ENCODE measurements around the gene INSRR.

The INSRR gene

DNA sequence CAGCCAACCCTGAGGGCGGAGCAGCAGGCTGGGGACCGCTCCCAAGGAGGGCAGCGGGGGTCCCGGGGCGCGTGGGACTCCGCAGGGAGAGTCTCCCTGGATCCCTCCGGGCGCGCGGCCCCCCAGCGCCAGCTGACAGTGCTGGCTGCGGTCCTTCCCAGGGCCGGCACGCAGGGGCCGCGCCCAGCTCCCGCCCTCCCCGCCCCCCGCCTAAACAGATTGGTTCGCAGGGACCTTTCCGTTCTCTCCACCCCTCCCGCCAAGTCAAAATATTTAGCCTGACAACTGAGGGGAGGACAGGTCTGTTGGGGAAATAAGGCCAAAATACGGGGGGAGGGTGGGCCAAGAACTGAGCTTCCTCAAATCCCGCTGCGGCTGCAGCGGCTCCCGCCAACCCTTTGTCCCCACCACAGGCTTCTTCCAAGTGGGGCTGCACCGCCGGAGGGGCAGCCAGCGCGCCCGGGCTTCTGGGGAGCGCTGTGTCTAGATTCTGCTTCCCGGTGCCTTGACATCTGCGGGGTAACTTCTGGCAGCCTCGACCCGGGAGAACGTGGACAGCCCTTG lies at the start of gene INSRR:
INSRR (minus strand) TSS at position 159 of the 564 bp plus-strand sequence. CDS start 496 bp downstream, outside the sequence.
- H3K27ac Mint-ChIP-seq, result no peak within 1 kb of the TSS
- no peaks in the 10 kb centered on the region for H3K36me3 Mint-ChIP-seq (ENCODE audit: low read depth)
- H3K9me3 Mint-ChIP-seq, result no peaks in the 10 kb centered on the region
- H3K4me1 Mint-ChIP-seq (ENCODE audit: low read depth), result peaks cover 42% of the 10 kb centered on the region
- peaks cover 51% of the 10 kb centered on the region for H3K27me3 Mint-ChIP-seq
- H3K4me3 Mint-ChIP-seq, result peak within 1 kb of the TSS; percentile 80

DNA sequence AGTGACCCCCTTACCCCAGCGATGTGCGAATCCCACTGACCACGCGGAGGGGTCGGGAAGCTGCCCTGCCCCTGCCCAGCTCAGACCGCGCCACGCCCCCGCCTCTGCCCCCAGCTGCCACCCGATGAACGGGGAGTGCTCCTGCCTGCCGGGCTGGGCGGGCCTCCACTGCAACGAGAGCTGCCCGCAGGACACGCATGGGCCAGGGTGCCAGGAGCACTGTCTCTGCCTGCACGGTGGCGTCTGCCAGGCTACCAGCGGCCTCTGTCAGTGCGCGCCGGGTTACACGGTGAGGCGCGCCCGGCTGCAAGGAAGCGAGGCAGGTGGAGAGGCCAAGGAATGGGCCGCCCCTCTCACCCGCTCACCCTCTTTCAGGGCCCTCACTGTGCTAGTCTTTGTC lies 49.6 kb upstream of the INSRR start:
- H3K9me3 Mint-ChIP-seq, result no peaks in the 10 kb centered on the region
- no peak overlapping the region for H3K4me3 Mint-ChIP-seq
- H3K27me3 Mint-ChIP-seq, result peaks cover 15% of the 10 kb centered on the region
- H3K4me1 Mint-ChIP-seq (ENCODE audit: low read depth), result no peaks in the 10 kb centered on the region
- no peaks in the 10 kb centered on the region for H3K36me3 Mint-ChIP-seq (ENCODE audit: low read depth)
- H3K27ac Mint-ChIP-seq, result no peak overlapping the region

DNA sequence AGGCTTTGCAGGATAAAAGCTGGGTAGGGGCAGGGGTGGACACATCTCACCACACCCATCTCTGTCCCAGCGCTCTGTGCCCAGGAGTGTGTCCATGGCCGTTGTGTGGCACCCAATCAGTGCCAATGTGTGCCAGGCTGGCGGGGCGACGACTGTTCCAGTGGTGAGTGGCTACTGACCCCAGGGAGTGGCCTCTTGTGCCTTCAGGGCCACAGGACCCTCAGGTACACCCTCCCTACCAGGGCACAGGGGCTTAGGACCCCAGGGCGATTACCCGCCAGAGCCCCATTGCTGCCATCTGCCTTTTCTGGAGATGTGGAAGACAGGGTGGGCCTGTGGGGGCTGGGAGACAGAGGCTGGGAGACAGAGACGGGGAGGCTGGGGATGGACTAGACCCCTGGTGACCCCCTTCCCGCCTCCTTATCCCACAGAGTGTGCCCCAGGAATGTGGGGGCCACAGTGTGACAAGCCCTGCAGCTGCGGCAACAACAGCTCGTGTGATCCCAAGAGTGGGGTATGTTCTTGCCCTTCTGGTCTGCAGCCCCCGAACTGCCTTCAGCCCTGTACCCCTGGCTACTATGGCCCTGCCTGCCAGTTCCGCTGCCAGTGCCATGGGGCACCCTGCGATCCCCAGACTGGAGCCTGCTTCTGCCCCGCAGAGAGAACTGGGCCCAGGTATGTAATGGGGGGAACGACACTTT lies 47.4 kb upstream of the INSRR start:
- Mint-ChIP-seq H3K4me1 (ENCODE audit: low read depth) (no peaks in the 10 kb centered on the region), H3K9me3 (no peaks in the 10 kb centered on the region), H3K27me3 (peaks cover 15% of the 10 kb centered on the region), H3K36me3 (ENCODE audit: low read depth) (no peaks in the 10 kb centered on the region), H3K27ac (no peak overlapping the region), H3K4me3 (no peak overlapping the region)

DNA sequence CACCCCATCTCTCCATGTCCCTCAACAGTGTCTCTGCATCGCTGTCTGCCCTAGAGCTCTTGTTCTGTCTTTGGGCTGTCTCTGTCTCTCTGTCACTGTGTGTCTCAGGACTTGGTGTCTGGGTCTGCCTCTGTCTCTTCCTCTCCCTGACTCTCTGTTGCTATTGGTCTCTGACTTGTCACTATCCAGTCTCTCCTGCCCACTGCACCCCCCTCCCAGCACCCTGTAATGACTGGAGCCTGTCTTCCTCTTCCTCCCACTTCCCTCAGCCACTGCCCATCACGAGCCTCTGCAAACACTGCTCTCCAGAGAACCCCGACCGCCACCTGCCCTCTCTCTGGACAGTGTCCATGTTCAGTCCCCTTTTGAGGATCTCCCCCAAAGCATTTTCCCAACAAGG lies 46.7 kb upstream of the INSRR start:
- Mint-ChIP-seq H3K4me1 (ENCODE audit: low read depth) (no peaks in the 10 kb centered on the region), H3K4me3 (no peak overlapping the region), H3K27ac (no peak overlapping the region)

DNA sequence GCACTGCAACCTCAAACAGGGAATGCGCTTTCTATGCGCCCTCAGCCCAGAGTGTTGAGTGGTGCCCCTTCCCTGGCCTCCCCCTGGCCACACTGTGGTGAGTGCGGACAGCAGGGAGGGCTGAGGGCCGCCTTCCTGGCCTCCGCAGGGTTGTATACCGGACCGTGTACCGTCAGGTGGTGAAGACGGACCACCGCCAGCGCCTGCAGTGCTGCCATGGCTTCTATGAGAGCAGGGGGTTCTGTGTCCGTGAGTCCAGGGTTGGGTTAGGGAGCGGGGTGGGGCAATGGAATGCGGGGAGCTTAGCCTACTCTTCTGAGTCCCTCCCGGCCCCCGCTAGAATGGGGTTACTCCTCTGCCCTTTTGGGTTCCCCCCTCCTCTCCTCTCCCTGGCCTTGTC lies 46.3 kb upstream of the INSRR start:
- H3K4me3 Mint-ChIP-seq, result no peak overlapping the region
- no peaks in the 10 kb centered on the region for H3K9me3 Mint-ChIP-seq
- no peak overlapping the region for H3K27ac Mint-ChIP-seq
- H3K36me3 Mint-ChIP-seq (ENCODE audit: low read depth), result no peaks in the 10 kb centered on the region
- no peaks in the 10 kb centered on the region for H3K4me1 Mint-ChIP-seq (ENCODE audit: low read depth)
- peaks cover 8% of the 10 kb centered on the region for H3K27me3 Mint-ChIP-seq

More for the DNA sequence above, 46.7 kb upstream of the INSRR start:
- no peaks in the 10 kb centered on the region for H3K9me3 Mint-ChIP-seq
- no peaks in the 10 kb centered on the region for H3K36me3 Mint-ChIP-seq (ENCODE audit: low read depth)
- peaks cover 9% of the 10 kb centered on the region for H3K27me3 Mint-ChIP-seq

DNA sequence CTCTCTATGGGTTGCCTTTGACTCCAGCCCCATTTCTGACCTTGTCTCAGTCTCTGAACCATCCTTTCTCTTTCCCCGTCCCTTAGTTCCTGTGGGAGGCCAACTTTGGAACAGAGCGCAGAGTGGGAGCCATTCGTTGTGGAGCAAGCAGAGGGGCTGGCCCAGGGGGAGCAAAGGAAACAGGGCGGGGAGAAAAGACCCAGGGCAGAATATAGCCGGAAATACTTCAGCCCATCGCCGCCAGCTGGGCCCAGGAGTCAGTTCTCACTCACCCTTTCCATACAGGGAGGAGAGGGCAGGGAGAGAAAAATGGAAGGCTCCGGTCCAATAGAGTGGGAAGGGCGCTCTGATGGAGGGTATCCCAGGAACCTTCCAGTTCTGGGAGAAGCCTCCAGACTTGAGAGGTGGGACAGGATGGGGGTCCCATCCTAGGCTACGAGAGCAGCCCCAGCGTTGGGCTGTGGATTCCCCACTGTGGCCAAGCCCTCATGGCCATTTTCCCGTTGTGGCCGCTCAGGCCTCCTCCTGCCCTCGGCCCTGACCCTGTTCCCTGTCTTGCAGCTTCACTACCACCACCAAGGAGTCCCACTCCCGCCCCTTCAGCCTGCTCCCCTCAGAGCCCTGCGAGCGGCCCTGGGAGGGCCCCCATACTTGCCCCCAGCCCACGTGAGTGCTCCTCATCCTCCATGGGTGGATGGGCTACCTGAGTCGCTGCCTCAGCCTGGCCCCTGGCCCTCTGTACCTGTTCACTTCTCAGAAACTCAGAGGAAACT lies 45.5 kb upstream of the INSRR start:
- H3K9me3 Mint-ChIP-seq, result no peaks in the 10 kb centered on the region
- peaks cover 8% of the 10 kb centered on the region for H3K27me3 Mint-ChIP-seq
- no peaks in the 10 kb centered on the region for H3K36me3 Mint-ChIP-seq (ENCODE audit: low read depth)
- H3K4me3 Mint-ChIP-seq, result no peak overlapping the region
- H3K27ac Mint-ChIP-seq, result no peak overlapping the region
- no peaks in the 10 kb centered on the region for H3K4me1 Mint-ChIP-seq (ENCODE audit: low read depth)

DNA sequence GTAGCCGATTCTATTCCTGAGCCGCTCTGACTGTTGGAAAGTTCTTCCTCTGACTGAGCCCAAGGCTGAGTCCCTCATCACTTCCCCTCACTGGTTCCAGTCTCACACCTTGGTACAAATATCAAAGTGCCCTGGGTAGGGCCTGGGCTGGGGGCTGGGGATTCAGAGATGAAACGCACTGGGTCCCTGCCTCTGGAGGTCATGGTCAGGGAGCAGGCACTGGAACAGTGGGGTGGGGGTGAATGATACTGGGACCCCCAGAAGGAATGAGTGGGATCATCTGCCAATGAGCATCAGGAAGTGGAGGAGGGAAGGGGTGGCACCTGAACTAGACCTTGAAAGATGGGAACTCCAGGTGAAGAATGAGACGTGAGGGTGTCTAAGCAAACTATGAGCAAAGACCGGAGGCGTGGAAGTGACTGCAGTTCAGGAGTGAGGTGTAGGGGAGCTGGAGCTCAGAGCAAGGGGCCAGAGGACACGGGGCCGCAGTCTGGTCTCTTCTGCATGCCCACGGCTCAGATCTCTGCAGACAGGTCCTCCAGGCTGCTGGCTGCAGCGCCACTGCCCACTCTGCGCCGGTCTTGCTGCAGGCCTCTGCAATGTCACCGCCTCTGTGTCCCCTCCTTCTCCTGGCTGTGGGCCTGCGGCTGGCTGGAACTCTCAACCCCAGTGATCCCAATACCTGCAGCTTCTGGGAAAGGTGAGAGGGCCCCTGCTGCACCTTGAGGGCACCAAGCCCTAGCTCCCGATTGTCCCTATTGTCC lies 44.6 kb upstream of the INSRR start:
- no peaks in the 10 kb centered on the region for H3K36me3 Mint-ChIP-seq (ENCODE audit: low read depth)
- no peak overlapping the region for H3K4me3 Mint-ChIP-seq
- H3K27me3 Mint-ChIP-seq, result peaks cover 16% of the 10 kb centered on the region
- H3K27ac Mint-ChIP-seq, result no peak overlapping the region
- H3K9me3 Mint-ChIP-seq, result no peaks in the 10 kb centered on the region
- H3K4me1 Mint-ChIP-seq (ENCODE audit: low read depth), result no peaks in the 10 kb centered on the region

DNA sequence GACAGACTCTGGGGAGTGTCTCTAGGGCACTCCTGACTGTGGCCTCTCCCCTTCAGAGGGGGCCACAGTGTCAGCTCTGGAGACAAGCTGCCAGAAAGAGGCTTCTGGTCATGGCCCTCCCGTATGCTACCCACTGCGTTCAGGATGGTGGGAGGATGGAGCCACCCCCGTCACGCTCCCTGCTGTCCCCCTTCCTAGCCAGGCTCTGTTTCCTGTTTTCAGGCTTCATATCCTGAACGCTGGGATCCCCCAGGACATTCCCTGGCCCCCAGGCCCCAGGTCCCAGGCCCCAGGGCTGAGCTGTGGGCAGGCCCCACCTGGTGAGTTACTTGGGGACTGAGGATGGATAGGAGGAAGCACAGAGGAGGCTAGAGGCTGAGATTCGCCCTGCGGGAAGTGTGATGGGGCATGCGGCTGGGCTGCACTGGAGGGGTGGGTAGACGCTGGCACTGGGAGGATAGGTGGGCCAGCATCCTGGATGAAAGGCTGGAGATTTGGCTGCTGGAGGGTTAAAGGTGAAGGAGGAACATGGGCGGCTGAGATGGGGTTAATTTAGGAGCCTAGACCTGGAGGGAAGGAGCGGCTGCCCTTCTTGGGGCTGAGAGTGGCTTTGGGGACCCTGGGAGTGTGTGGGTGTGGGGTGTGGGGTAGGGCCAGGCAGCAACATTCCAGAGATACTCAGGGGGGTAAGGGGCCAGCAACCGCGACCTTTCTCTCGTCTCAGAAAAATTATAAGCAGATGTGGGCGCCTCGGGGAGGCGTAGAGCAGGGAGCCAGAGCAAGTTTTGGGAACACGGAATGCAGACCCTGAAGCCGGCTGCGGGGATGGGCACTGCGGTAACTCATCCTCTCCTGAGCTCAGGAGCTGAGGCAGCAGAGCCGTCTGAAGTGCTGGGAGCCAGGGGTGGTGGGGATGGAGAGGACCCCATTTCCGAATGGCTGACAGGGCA lies 43.3 kb upstream of the INSRR start:
- Mint-ChIP-seq H3K4me3 (no peak overlapping the region), H3K4me1 (ENCODE audit: low read depth) (peaks cover 3% of the 10 kb centered on the region), H3K27me3 (peaks cover 21% of the 10 kb centered on the region), H3K27ac (no peak overlapping the region), H3K36me3 (ENCODE audit: low read depth) (no peaks in the 10 kb centered on the region), H3K9me3 (no peaks in the 10 kb centered on the region)

DNA sequence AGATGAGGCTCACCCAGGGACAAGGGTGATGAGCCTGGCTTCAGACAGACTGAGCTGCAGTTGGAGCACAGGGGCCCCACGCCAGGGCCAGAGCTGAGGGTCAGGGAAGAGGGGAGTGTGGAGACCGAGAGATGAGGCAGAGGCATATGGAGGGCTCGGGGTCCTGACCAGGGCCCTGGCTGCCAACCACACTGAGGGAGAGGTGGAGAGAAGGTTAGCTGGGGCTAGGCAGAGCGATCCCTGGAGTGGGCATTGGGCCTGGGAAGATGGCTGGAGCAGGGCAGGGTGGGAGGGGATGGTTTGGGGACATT lies 42.6 kb upstream of the INSRR start:
- Mint-ChIP-seq H3K4me3 (no peak overlapping the region), H3K4me1 (ENCODE audit: low read depth) (peaks cover 3% of the 10 kb centered on the region), H3K9me3 (no peaks in the 10 kb centered on the region), H3K27me3 (peaks cover 24% of the 10 kb centered on the region), H3K27ac (no peak overlapping the region), H3K36me3 (ENCODE audit: low read depth) (no peaks in the 10 kb centered on the region)

DNA sequence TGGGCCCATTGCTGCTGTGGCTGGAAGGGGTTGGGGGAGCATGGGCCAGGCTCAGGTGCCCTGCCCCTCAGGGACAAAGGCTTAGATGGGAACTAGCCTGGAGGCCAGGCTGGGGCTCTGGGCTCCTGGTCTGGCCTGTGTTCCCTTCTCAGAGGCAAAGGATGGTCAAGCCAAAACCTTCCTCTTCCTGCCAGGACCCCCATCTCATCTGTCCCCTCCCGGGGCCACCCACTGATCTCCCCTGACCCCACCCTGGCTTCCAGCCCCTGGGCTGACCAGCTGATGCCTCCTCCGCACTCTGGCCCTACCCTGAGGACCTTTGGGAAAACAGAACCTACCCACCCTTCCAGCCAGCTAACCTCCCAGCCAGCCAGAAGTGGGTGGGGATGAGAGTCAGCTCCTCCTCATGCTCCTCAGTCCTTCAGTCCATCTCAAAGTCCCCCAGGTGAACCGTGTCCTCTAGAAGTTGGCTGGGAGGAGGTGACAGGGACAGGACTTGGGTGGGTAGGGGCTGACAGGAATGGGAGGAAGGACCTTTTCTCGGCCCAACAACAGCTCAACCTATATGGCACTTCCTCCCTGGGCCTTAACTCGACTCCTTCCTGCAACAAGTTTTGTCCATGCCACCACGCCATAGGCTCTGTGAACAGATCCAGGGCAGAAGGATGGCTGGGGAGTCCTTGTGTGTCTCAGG lies 42.1 kb upstream of the INSRR start:
- Mint-ChIP-seq H3K4me1 (ENCODE audit: low read depth) (peaks cover 3% of the 10 kb centered on the region), H3K4me3 (no peak overlapping the region), H3K27ac (no peak overlapping the region), H3K9me3 (no peaks in the 10 kb centered on the region), H3K27me3 (peaks cover 24% of the 10 kb centered on the region), H3K36me3 (ENCODE audit: low read depth) (no peaks in the 10 kb centered on the region)

DNA sequence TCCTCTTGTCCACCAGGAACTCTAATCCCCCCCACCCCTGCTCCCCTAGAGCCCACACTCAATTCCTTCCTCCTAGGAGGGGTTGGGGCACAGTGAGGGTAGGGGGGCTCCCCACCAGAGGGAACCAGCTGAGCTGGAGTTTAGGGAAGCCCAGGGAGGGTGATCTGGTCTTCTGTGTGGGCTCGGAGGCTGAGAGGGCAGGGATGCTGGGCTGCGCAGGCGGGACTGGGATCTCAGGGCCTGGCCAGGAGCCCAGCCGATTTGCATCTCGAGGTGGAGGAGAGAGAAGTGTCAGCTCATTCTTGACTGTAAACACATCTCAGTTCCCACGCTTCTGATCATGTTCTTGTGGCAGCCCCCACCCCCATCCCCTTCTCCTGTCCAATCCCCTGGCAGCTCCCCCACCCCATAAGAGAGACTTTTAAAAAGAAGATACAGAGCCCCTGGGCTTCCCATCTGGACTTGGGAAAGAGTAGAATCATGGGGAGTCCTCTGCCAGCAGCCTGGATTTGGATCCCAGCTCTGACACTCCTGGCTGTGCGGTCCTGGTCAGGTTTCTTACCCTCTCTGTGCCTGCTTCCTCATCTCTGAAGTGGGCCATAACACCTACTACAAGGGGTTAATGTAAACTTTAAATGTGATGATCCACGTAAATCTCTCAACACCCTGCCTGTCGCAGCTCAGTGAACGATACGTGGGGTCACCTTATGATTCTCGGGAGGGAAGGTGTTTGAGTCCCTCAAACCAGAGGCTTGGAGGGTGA lies 41.2 kb upstream of the INSRR start:
- Mint-ChIP-seq H3K27ac (no peak overlapping the region), H3K9me3 (no peaks in the 10 kb centered on the region), H3K4me3 (no peak overlapping the region), H3K36me3 (ENCODE audit: low read depth) (no peaks in the 10 kb centered on the region), H3K4me1 (ENCODE audit: low read depth) (peaks cover 3% of the 10 kb centered on the region), H3K27me3 (peaks cover 24% of the 10 kb centered on the region)

DNA sequence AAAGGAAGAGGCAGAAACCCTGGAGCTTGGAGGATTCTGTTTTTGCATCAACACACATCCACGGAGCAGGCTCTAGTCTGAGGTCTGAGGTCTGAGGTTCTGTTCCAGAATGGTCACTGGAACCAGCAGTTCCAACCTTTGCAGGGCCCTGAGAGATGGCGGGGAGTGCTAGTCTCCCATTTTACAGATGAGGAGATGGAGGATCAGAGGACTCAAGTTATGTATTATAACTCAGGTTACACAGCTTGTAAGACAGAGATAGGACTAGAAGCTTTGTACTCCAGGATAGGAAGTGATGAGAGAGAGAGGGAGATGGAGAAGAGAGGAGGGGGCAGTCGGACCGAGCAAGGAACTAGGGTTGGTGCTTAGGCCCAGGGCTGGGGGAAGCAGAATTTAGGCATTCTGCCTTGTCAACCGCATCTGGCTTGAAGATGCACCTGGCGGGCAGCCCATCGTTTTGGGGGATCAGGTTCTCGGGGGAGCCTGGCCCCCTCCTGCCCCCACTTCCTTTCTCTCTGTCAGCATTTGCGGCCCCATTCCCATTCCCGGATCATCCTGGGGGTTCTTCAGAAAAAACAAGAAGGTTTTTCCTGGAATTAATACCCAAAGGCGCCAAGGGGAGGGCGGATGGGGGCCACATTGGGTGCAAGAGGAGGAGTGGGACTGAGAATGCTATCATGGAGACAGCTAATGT lies 40.2 kb upstream of the INSRR start:
- H3K9me3 Mint-ChIP-seq, result no peaks in the 10 kb centered on the region
- no peaks in the 10 kb centered on the region for H3K36me3 Mint-ChIP-seq (ENCODE audit: low read depth)
- H3K4me3 Mint-ChIP-seq, result no peak overlapping the region
- no peak overlapping the region for H3K27ac Mint-ChIP-seq
- H3K4me1 Mint-ChIP-seq (ENCODE audit: low read depth), result peaks cover 3% of the 10 kb centered on the region
- peaks cover 30% of the 10 kb centered on the region for H3K27me3 Mint-ChIP-seq

DNA sequence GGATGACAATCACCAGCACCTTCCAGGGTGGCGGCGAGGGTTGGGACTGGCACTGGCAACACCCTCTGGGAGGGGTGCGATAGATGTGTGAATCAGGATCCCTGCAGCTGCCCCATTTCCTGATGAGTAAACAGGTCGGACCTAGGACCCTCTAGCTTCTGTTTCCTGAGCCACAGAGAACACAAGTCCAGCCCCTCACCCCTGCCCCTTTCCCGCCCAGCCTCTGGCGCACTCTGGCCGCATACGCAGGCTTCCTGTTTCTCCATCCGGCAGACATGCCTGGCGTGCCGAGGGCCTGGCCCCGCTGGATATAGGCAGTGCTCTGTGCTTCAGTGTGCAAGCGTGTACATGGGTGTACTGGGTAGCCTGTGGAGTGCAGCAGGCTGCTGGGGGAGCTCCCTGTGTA lies 39.2 kb upstream of the INSRR start:
- no peaks in the 10 kb centered on the region for H3K36me3 Mint-ChIP-seq (ENCODE audit: low read depth)
- H3K27ac Mint-ChIP-seq, result no peak overlapping the region
- peaks cover 3% of the 10 kb centered on the region for H3K4me1 Mint-ChIP-seq (ENCODE audit: low read depth)
- no peak overlapping the region for H3K4me3 Mint-ChIP-seq
- H3K27me3 Mint-ChIP-seq, result peaks cover 36% of the 10 kb centered on the region
- H3K9me3 Mint-ChIP-seq, result no peaks in the 10 kb centered on the region
